WTC11 (cell line): Measurements from ENCODE around the gene TMEM134. TPM values are rescaled to one million over a fixed set of nuclear protein-coding genes. Genes with fewer than 3 reads are reported as not detected.

Experiments
- ATAC-seq: fragments of 200-7000 bp; cut with Tn5 transposase; 2 replicates; pipeline ENCODE4 v1.10.0; 2021; ENCODE audit warnings: mild to moderate bottlenecking, moderate library complexity
- CTCF ChIA-PET: fragments of 300-600 bp; sonication (Branson Sonifier 250); formaldehyde crosslinking; loops from one replicate; lab custom pipeline; 2021; ENCODE audit warnings: antibody characterized with exemption; lab: Charles Lee
- POLR2A ChIA-PET: fragments of 350-600 bp; sonication (Branson Sonifier 250); formaldehyde crosslinking; loops from one replicate; lab custom pipeline; 2021; ENCODE audit warnings: antibody characterized with exemption; lab: Charles Lee
- DNase-seq: peaks from one replicate; pipeline ENCODE4 v3.0.0; 2021; ENCODE audit warnings: low spot score
- H3K27ac Mint-ChIP-seq: 2 replicates; pipeline ENCODE4 v1.8.0; 2021; ENCODE audit warnings: mixed read lengths
- H3K27me3 Mint-ChIP-seq: 2 replicates; pipeline ENCODE4 v1.8.0; 2021; ENCODE audit warnings: low read depth, mild to moderate bottlenecking, moderate library complexity, mixed read lengths
- H3K36me3 Mint-ChIP-seq: 2 replicates; pipeline ENCODE4 v1.8.0; 2021; ENCODE audit warnings: mixed read lengths
- H3K4me1 Mint-ChIP-seq: 2 replicates; pipeline ENCODE4 v1.8.0; 2022; ENCODE audit warnings: mixed read lengths
- H3K4me3 Mint-ChIP-seq: 2 replicates; pipeline ENCODE4 v1.8.0; 2021; ENCODE audit warnings: mild to moderate bottlenecking, moderate library complexity, mixed read lengths
- H3K9me3 Mint-ChIP-seq: 2 replicates; pipeline ENCODE4 v1.8.0; 2021; ENCODE audit warnings: mixed read lengths
- E2F4 ChIP-seq: sonication (generic); formaldehyde crosslinking; IDR thresholded peaks from 2 replicates; pipeline ENCODE4 v1.8.1; 2022; ENCODE audit warnings: low read depth, mild to moderate bottlenecking, moderate library complexity, missing genetic modification reagents, borderline replicate concordance
- FOXJ3 ChIP-seq: sonication (generic); formaldehyde crosslinking; IDR thresholded peaks from 2 replicates; pipeline ENCODE4 v1.9.0; 2021; ENCODE audit warnings: missing genetic modification reagents, mild to moderate bottlenecking, borderline replicate concordance
- JUN ChIP-seq: sonication (generic); formaldehyde crosslinking; IDR thresholded peaks from 2 replicates; pipeline ENCODE4 v1.8.0; 2023; ENCODE audit warnings: mild to moderate bottlenecking, missing genetic modification reagents
- NFATC4 ChIP-seq: fragments of 250-450 bp; sonication (Bioruptor Pico); IDR thresholded peaks from 2 replicates; pipeline ENCODE4 v1.9.0; 2021; ENCODE audit warnings: mild to moderate bottlenecking
- NR3C1 ChIP-seq: sonication (generic); formaldehyde crosslinking; conservative IDR thresholded peaks from 2 replicates; pipeline ENCODE4 v1.8.1; 2023; ENCODE audit warnings: low read depth, mild to moderate bottlenecking, missing genetic modification reagents
- RELA ChIP-seq: sonication (generic); formaldehyde crosslinking; IDR thresholded peaks from 2 replicates; pipeline ENCODE4 v1.8.1; 2022; ENCODE audit warnings: missing genetic modification reagents, mild to moderate bottlenecking, borderline replicate concordance
- TCF7 ChIP-seq: sonication (generic); formaldehyde crosslinking; IDR thresholded peaks from 2 replicates; pipeline ENCODE4 v1.8.0; 2022; ENCODE audit warnings: mild to moderate bottlenecking, low read depth, missing genetic modification reagents, moderate library complexity
- USF1 ChIP-seq: sonication (generic); formaldehyde crosslinking; IDR thresholded peaks from 2 replicates; pipeline ENCODE4 v1.8.0; 2022; ENCODE audit warnings: mild to moderate bottlenecking, missing genetic modification reagents
- ZNF219 ChIP-seq: sonication (generic); formaldehyde crosslinking; IDR thresholded peaks from 2 replicates; pipeline ENCODE4 v1.8.0; 2023; ENCODE audit warnings: missing genetic modification reagents, mild to moderate bottlenecking, borderline replicate concordance
- ZNF263 ChIP-seq: sonication (generic); formaldehyde crosslinking; IDR thresholded peaks from 2 replicates; pipeline ENCODE4 v1.8.1; 2022; ENCODE audit warnings: low read depth, mild to moderate bottlenecking, moderate library complexity, missing genetic modification reagents
- ZNF396 ChIP-seq: fragments of 250-450 bp; sonication (Bioruptor Pico); IDR thresholded peaks from 2 replicates; pipeline ENCODE4 v1.8.0; 2021; ENCODE audit warnings: mild to moderate bottlenecking, moderate library complexity, borderline replicate concordance
- total RNA-seq: library from RNA; stranded (reverse); gene quantifications from 3 replicates; pipeline ENCODE4 v1.2.3, GENCODE V29; 2021
- TF ChIP-seq, protein P1 (sequence below): fragments of 250-450 bp; sonication (Bioruptor Pico); conservative IDR thresholded peaks from 2 replicates; pipeline ENCODE4 v1.9.0; 2021; ENCODE audit warnings: mild to moderate bottlenecking
- TF ChIP-seq, protein P2 (sequence below): sonication (generic); formaldehyde crosslinking; IDR thresholded peaks from 2 replicates; pipeline ENCODE4 v1.8.1; 2022; ENCODE audit warnings: mild to moderate bottlenecking, moderate library complexity, missing genetic modification reagents
- TF ChIP-seq, protein P3 (sequence below): fragments of 250-450 bp; sonication (Bioruptor Pico); IDR thresholded peaks from 2 replicates; pipeline ENCODE4 v2.1.2; 2022; ENCODE audit warnings: mild to moderate bottlenecking, moderate library complexity
- TF ChIP-seq, protein P4 (sequence below): sonication (generic); formaldehyde crosslinking; IDR thresholded peaks from 2 replicates; pipeline ENCODE4 v1.8.0; 2022; ENCODE audit warnings: mild to moderate bottlenecking, missing genetic modification reagents
- TF ChIP-seq, protein P5 (sequence below): sonication (generic); formaldehyde crosslinking; IDR thresholded peaks from 2 replicates; pipeline ENCODE4 v1.8.0; 2023; ENCODE audit warnings: missing genetic modification reagents, mild to moderate bottlenecking, borderline replicate concordance
- TF ChIP-seq, protein P6 (sequence below): fragments of 250-450 bp; sonication (Bioruptor Pico); IDR thresholded peaks from 2 replicates; pipeline ENCODE4 v1.8.0; 2021; ENCODE audit warnings: mild to moderate bottlenecking

TMEM134 gene
- total RNA-seq, 1 experiment from 2014 or later, result 55.6 TPM

DNA sequence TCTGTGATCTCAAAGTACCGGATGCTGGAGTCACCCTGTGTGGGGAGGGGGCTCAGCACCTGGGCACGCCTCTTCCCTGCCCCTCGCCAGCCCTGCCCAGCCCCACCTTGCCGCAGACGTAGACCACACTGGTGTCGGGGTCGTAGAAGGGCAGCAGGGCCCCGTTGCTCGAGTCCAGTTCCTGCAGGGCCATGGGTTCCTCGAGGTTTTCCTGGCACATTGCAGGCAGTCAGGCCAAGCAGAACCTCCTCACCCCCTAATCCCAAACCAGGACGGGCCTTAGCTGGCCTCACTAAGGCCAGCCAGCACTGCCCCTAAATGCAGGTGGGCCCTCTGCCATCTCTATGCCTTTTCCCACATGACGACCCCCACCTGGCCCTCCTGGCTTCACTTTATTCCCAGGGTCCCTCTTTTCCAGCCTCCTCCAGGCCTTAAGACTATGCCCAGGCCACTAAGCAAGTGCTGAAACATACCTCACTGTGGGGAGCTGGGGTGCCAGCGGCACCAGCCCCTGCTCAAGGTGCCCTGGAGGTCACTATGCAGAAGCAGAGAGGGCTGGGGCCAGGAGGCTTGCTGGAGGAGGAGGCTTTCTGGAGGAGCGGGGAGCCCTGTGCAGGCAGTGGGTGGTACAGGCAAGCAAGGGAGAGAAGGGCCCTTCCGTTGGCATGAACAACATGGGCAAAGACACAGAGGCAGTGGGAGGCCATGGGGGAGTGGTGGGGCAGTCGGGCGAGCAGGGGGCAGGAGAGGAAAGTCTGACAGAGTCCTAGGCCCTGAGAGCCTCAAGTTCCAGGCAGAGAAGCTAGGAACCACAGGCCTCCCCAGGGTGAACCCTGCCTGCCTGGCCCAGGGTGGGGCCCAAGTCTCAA lies 28.6 kb downstream of the TMEM134 start:
- Mint-ChIP-seq H3K4me3 (no peak overlapping the region), H3K9me3 (no peaks in the 10 kb centered on the region), H3K27me3 (no peaks in the 10 kb centered on the region), H3K36me3 (no peaks in the 10 kb centered on the region), H3K4me1 (peaks cover 19% of the 10 kb centered on the region), H3K27ac (no peak overlapping the region)
- no peak for TF ChIP-seq NR3C1 (CRISPR knock-in tag)
- no peak for TF ChIP-seq TCF7 (CRISPR knock-in tag)
- TF ChIP-seq ZNF263 (CRISPR knock-in tag), result no peak
- no peak for TF ChIP-seq FOXJ3
- TF ChIP-seq, protein P1, sequence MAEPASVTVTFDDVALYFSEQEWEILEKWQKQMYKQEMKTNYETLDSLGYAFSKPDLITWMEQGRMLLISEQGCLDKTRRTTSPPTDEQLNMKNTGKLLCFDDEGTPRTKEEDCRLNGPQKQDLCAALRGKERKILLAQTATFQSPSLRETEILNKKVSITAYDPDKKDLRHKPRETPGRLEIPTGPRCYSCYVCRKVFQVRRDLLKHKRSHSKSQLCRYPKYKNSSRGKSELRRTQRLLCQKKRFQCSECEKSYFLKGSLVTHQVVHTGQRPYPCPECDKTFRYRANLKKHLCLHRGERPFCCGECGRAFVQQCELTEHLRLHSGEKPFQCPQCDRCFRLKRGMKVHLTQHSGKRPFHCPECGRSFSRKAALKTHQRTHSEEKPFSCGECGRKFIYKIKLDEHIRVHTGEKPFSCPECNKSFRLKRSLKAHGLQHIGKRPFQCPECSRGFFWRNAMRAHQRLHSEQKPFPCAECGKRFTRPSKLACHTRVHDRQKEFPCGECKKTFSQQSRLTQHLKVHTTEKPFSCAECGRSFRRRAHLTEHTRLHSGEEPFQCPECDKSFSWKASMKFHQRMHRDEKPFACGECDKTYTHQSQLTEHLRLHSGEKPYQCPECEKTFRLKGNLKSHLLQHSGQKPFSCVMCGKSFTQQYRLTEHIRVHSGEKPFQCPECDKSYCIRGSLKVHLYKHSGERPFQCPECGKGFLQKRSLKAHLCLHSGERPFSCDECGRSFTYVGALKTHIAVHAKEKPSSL, result no peak
- no peak for TF ChIP-seq RELA (CRISPR knock-in tag)
- TF ChIP-seq, protein P2, sequence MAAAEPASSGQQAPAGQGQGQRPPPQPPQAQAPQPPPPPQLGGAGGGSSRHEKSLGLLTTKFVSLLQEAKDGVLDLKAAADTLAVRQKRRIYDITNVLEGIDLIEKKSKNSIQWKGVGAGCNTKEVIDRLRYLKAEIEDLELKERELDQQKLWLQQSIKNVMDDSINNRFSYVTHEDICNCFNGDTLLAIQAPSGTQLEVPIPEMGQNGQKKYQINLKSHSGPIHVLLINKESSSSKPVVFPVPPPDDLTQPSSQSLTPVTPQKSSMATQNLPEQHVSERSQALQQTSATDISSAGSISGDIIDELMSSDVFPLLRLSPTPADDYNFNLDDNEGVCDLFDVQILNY, result no peak
- TF ChIP-seq, protein P3, sequence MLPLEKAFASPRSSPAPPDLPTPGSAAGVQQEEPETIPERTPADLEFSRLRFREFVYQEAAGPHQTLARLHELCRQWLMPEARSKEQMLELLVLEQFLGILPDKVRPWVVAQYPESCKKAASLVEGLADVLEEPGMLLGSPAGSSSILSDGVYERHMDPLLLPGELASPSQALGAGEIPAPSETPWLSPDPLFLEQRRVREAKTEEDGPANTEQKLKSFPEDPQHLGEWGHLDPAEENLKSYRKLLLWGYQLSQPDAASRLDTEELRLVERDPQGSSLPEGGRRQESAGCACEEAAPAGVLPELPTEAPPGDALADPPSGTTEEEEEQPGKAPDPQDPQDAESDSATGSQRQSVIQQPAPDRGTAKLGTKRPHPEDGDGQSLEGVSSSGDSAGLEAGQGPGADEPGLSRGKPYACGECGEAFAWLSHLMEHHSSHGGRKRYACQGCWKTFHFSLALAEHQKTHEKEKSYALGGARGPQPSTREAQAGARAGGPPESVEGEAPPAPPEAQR (CRISPR knock-in tag), result no peak
- no peak for TF ChIP-seq E2F4 (CRISPR knock-in tag)
- TF ChIP-seq, protein P4, sequence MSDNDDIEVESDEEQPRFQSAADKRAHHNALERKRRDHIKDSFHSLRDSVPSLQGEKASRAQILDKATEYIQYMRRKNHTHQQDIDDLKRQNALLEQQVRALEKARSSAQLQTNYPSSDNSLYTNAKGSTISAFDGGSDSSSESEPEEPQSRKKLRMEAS (CRISPR knock-in tag), result no peak
- TF ChIP-seq ZNF396, result no peak
- no peak for TF ChIP-seq USF1 (CRISPR knock-in tag)
- TF ChIP-seq, protein P5, sequence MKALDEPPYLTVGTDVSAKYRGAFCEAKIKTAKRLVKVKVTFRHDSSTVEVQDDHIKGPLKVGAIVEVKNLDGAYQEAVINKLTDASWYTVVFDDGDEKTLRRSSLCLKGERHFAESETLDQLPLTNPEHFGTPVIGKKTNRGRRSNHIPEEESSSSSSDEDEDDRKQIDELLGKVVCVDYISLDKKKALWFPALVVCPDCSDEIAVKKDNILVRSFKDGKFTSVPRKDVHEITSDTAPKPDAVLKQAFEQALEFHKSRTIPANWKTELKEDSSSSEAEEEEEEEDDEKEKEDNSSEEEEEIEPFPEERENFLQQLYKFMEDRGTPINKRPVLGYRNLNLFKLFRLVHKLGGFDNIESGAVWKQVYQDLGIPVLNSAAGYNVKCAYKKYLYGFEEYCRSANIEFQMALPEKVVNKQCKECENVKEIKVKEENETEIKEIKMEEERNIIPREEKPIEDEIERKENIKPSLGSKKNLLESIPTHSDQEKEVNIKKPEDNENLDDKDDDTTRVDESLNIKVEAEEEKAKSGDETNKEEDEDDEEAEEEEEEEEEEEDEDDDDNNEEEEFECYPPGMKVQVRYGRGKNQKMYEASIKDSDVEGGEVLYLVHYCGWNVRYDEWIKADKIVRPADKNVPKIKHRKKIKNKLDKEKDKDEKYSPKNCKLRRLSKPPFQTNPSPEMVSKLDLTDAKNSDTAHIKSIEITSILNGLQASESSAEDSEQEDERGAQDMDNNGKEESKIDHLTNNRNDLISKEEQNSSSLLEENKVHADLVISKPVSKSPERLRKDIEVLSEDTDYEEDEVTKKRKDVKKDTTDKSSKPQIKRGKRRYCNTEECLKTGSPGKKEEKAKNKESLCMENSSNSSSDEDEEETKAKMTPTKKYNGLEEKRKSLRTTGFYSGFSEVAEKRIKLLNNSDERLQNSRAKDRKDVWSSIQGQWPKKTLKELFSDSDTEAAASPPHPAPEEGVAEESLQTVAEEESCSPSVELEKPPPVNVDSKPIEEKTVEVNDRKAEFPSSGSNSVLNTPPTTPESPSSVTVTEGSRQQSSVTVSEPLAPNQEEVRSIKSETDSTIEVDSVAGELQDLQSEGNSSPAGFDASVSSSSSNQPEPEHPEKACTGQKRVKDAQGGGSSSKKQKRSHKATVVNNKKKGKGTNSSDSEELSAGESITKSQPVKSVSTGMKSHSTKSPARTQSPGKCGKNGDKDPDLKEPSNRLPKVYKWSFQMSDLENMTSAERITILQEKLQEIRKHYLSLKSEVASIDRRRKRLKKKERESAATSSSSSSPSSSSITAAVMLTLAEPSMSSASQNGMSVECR (CRISPR knock-in tag), result no peak
- TF ChIP-seq NFATC4, result no peak
- no peak for TF ChIP-seq JUN (CRISPR knock-in tag)
- TF ChIP-seq, protein P6, sequence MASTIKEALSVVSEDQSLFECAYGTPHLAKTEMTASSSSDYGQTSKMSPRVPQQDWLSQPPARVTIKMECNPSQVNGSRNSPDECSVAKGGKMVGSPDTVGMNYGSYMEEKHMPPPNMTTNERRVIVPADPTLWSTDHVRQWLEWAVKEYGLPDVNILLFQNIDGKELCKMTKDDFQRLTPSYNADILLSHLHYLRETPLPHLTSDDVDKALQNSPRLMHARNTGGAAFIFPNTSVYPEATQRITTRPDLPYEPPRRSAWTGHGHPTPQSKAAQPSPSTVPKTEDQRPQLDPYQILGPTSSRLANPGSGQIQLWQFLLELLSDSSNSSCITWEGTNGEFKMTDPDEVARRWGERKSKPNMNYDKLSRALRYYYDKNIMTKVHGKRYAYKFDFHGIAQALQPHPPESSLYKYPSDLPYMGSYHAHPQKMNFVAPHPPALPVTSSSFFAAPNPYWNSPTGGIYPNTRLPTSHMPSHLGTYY (CRISPR knock-in tag), result no peak
- no peak for TF ChIP-seq ZNF219
- ATAC-seq (no peak), DNase-seq (no peak)
- POLR2A ChIA-PET, result interaction anchor here (0.6 to 1.2 kb wide), 2 partner anchors 20 to 39 kb away, joined by 4 to 5 read pairs; partner anchors contain the start of gene PPP1CA
- CTCF ChIA-PET, result interaction anchor here (0.6 to 1.4 kb wide), 3 partner anchors 10 to 44 kb away, joined by 3 to 4 read pairs (median 3); no protein-coding TSS in a partner anchor
